ENCODE measurements around the gene PRKD3. TPM values are rescaled to one million over a fixed set of nuclear protein-coding genes. Genes with fewer than 3 reads are reported as not detected.

Gene PRKD3
- total RNA-seq, 1 donor from 2014 or later: 21.6 TPM

GRCh38 chr2:37319754-37320609, 4.7 kb downstream of the PRKD3 start:
- Histone ChIP-seq H3K4me3 (ENCODE audit: low read depth, low read length) (no peak overlapping the region), H3K27me3 (ENCODE audit: control insufficient read depth, insufficient read depth, low read length) (no peaks in the 10 kb centered on the region), H3K36me3 (ENCODE audit: control insufficient read depth, insufficient read depth, low read length) (no peaks in the 10 kb centered on the region)
- no peak for DNase-seq (ENCODE audit: low read depth)
- no peak for TF ChIP-seq CTCF (IDR thresholded peaks at IDR 0.05; ENCODE audit: insufficient read depth, low read length, poor library complexity, severe bottlenecking)

- TF ChIP-seq CTCF (IDR thresholded peaks at IDR 0.05; ENCODE audit: insufficient read depth, low read length, poor library complexity, severe bottlenecking): no peak
- Histone ChIP-seq H3K27me3 (ENCODE audit: control insufficient read depth, insufficient read depth, low read length) (no peaks in the 10 kb centered on the region), H3K4me3 (ENCODE audit: low read depth, low read length) (no peak overlapping the region), H3K36me3 (ENCODE audit: control insufficient read depth, insufficient read depth, low read length) (no peaks in the 10 kb centered on the region)
- no peak for DNase-seq (ENCODE audit: low read depth)
Measured at GRCh38 chr2:37318401-37318800, 6.2 kb downstream of the PRKD3 start.

GRCh38 chr2:37317746-37318145, 6.9 kb downstream of the PRKD3 start:
- no peaks in the 10 kb centered on the region for H3K27me3 ChIP-seq (ENCODE audit: control insufficient read depth, insufficient read depth, low read length)
- no peak overlapping the region for H3K4me3 ChIP-seq (ENCODE audit: low read depth, low read length)
- DNase-seq (ENCODE audit: low read depth): no peak
- H3K36me3 ChIP-seq (ENCODE audit: control insufficient read depth, insufficient read depth, low read length): no peaks in the 10 kb centered on the region
- TF ChIP-seq CTCF (IDR thresholded peaks at IDR 0.05; ENCODE audit: insufficient read depth, low read length, poor library complexity, severe bottlenecking): no peak

GRCh38 chr2:37316181-37316580, 8.5 kb downstream of the PRKD3 start:
- Histone ChIP-seq H3K36me3 (ENCODE audit: control insufficient read depth, insufficient read depth, low read length) (no peaks in the 10 kb centered on the region), H3K4me3 (ENCODE audit: low read depth, low read length) (no peak overlapping the region), H3K27me3 (ENCODE audit: control insufficient read depth, insufficient read depth, low read length) (no peaks in the 10 kb centered on the region)
- DNase-seq (ENCODE audit: low read depth): no peak
- no peak for TF ChIP-seq CTCF (IDR thresholded peaks at IDR 0.05; ENCODE audit: insufficient read depth, low read length, poor library complexity, severe bottlenecking)

GRCh38 chr2:37315364-37315763, 9.3 kb downstream of the PRKD3 start:
- Histone ChIP-seq H3K27me3 (ENCODE audit: control insufficient read depth, insufficient read depth, low read length) (no peaks in the 10 kb centered on the region), H3K36me3 (ENCODE audit: control insufficient read depth, insufficient read depth, low read length) (no peaks in the 10 kb centered on the region), H3K4me3 (ENCODE audit: low read depth, low read length) (no peak overlapping the region)
- no peak for TF ChIP-seq CTCF (IDR thresholded peaks at IDR 0.05; ENCODE audit: insufficient read depth, low read length, poor library complexity, severe bottlenecking)
- DNase-seq (ENCODE audit: low read depth): no peak

GRCh38 chr2:37307500-37307899, 17.1 kb downstream of the PRKD3 start:
- Histone ChIP-seq H3K36me3 (ENCODE audit: control insufficient read depth, insufficient read depth, low read length) (no peaks in the 10 kb centered on the region), H3K27me3 (ENCODE audit: control insufficient read depth, insufficient read depth, low read length) (no peaks in the 10 kb centered on the region), H3K4me3 (ENCODE audit: low read depth, low read length) (no peak overlapping the region)
- TF ChIP-seq CTCF (IDR thresholded peaks at IDR 0.05; ENCODE audit: insufficient read depth, low read length, poor library complexity, severe bottlenecking): no peak
- no peak for DNase-seq (ENCODE audit: low read depth)
